LNCaP clone FGC (cell line): ENCODE results near the gene LSM11.

ENCODE experiments used
- DNase-seq: peaks from one replicate; pipeline ENCODE4 v3.0.0-alpha.2; 2011; ENCODE audit warnings: low read depth
- H3K4me3 ChIP-seq: 2 replicates; pipeline ENCODE4 v1.5.1; 2011; ENCODE audit warnings: mild to moderate bottlenecking, low read depth, low read length, control low read depth
- CTCF ChIP-seq: IDR thresholded peaks from 2 replicates; pipeline ENCODE4 v1.5.1; 2012; ENCODE audit warnings: mild to moderate bottlenecking; ENCODE audit not compliant: control insufficient read depth, insufficient read depth; ENCODE audit errors: extremely low read depth

LSM11 gene

GRCh38 chr5:157747766-157748700, 4.5 kb downstream of the LSM11 start:
- no peak for TF ChIP-seq CTCF
- DNase-seq: no peak
- H3K4me3 ChIP-seq: no peak overlapping the region

- no peak for DNase-seq
- no peak for TF ChIP-seq CTCF
- H3K4me3 ChIP-seq: no peak overlapping the region
Observed at GRCh38 chr5:157748760-157749461, 5.4 kb downstream of the LSM11 start.

- no peak overlapping the region for H3K4me3 ChIP-seq
- no peak for DNase-seq
- TF ChIP-seq CTCF: no peak
Observed at GRCh38 chr5:157749462-157749799, 5.9 kb downstream of the LSM11 start.

GRCh38 chr5:157750320-157750719, 6.8 kb downstream of the LSM11 start:
- no peak overlapping the region for H3K4me3 ChIP-seq
- no peak for DNase-seq
- no peak for TF ChIP-seq CTCF

- no peak for TF ChIP-seq CTCF
- no peak overlapping the region for H3K4me3 ChIP-seq
- no peak for DNase-seq
Observed at GRCh38 chr5:157756122-157756521, 12.6 kb downstream of the LSM11 start.

- DNase-seq: no peak
- no peak overlapping the region for H3K4me3 ChIP-seq
- TF ChIP-seq CTCF: no peak
Observed at GRCh38 chr5:157758706-157759105, 15.2 kb downstream of the LSM11 start.
